GM12878 (cell line): ENCODE data around the gene CRYGN. TPM values are rescaled to one million over a fixed set of nuclear protein-coding genes. Genes with fewer than 3 reads are reported as not detected.

Experiments
- ATAC-seq: fragments of 200-7000 bp; cut with Tn5 transposase; 3 replicates; pipeline ENCODE4 v1.9.1; 2020; ENCODE audit warnings: mild to moderate bottlenecking, moderate library complexity
- BruUV-seq: library from RNA; stranded (reverse); fragments of 400-500 nt; replicated peaks from 2 replicates; lab custom pipeline; 2021; lab: Mats Ljungman, UMichigan
- CTCF ChIA-PET: fragments of 300-600 bp; sonication (Branson Sonifier 250); formaldehyde crosslinking; extraction: SDS; loops from one replicate; lab custom pipeline; 2021; ENCODE audit warnings: inconsistent platforms; lab: Yijun Ruan, JAX
- POLR2A ChIA-PET: fragments of 350-600 bp; formaldehyde crosslinking; extraction: SDS; loops from one replicate; lab custom pipeline; 2021; ENCODE audit warnings: inconsistent platforms; lab: Charles Lee
- RAD21 ChIA-PET: fragments of 300-600 bp; sonication (Branson Sonifier 250); formaldehyde crosslinking; loops from one replicate; lab custom pipeline; 2023; ENCODE audit warnings: antibody characterized with exemption; ENCODE audit not compliant: unreplicated experiment; lab: Charles Lee
- SMC1A ChIA-PET: fragments of 300-600 bp; sonication (Branson Sonifier 250); formaldehyde crosslinking; loops from one replicate; lab custom pipeline; 2023; ENCODE audit not compliant: unreplicated experiment, uncharacterized antibody; lab: Charles Lee
- DNase-seq: peaks from one replicate; pipeline ENCODE4 v3.0.0-alpha.2; 2011; ENCODE audit warnings: low read depth, low spot score
- FAIRE-seq: peaks from 3 replicates; lab custom pipeline; 2011; peaks lifted over from hg19 to GRCh38; lab: Jason Lieb, UNC
- H2AFZ ChIP-seq: 2 replicates; pipeline ENCODE4 v1.6.0; 2011; ENCODE audit warnings: low read depth, low read length, control low read depth; ENCODE audit not compliant: control insufficient read depth
- H3K27ac ChIP-seq: 2 replicates; pipeline ENCODE4 v1.5.1; 2011; ENCODE audit warnings: control low read depth; ENCODE audit not compliant: control insufficient read depth, insufficient read depth
- H3K27me3 ChIP-seq, 2 experiments: replicated peaks in 1 of 2; 2 replicates each; pipeline versions ENCODE4 v1.6.0 to v1.6.1; 2011; ENCODE audit warnings: low read length in 1 of 2; ENCODE audit not compliant: control insufficient read depth in 2 of 2, insufficient read depth in 2 of 2
- H3K36me3 ChIP-seq, 2 experiments: 2 replicates each; pipeline ENCODE4 v1.5.1; 2011; ENCODE audit warnings: low read length in 1 of 2; ENCODE audit not compliant: control insufficient read depth in 2 of 2, insufficient read depth in 2 of 2
- H3K4me1 ChIP-seq: 2 replicates; pipeline ENCODE4 v1.6.1; 2011; ENCODE audit warnings: mild to moderate bottlenecking, low read length, moderate library complexity, mixed read lengths; ENCODE audit not compliant: control insufficient read depth, insufficient read depth
- H3K4me2 ChIP-seq: 2 replicates; pipeline ENCODE4 v1.6.0; 2011; ENCODE audit warnings: control low read depth; ENCODE audit not compliant: control insufficient read depth, insufficient read depth
- H3K4me3 ChIP-seq: fragments of 200-600 bp; sonication (generic); 2 replicates; pipeline ENCODE4 v1.5.1; 2016
- H3K79me2 ChIP-seq: 2 replicates; pipeline ENCODE4 v1.6.0; 2011; ENCODE audit warnings: low read length; ENCODE audit not compliant: control insufficient read depth, insufficient read depth
- H3K9ac ChIP-seq: 2 replicates; pipeline ENCODE4 v1.8.0; 2011; ENCODE audit warnings: low read length, control low read depth, mixed read lengths; ENCODE audit not compliant: control insufficient read depth, insufficient read depth
- H3K9me3 ChIP-seq: replicated peaks from 3 replicates; pipeline ENCODE4 v1.5.1; 2011; ENCODE audit warnings: mild to moderate bottlenecking, low read length; ENCODE audit not compliant: control insufficient read depth, insufficient read depth
- H4K20me1 ChIP-seq: 2 replicates; pipeline ENCODE4 v1.6.0; 2011; ENCODE audit not compliant: control insufficient read depth, insufficient read depth
- ATF2 ChIP-seq: IDR thresholded peaks from 2 replicates; pipeline ENCODE4 v1.6.1; 2012; ENCODE audit warnings: low read length, inconsistent platforms
- BRCA1 ChIP-seq: IDR thresholded peaks from 2 replicates; pipeline ENCODE4 v1.6.1; 2011; ENCODE audit warnings: low read depth, low read length, improper control_type of control experiment
- FOS ChIP-seq: IDR thresholded peaks from 3 replicates; pipeline ENCODE4 v1.6.1; 2011; ENCODE audit warnings: borderline replicate concordance; ENCODE audit not compliant: insufficient read length; ENCODE audit errors: extremely low read depth
- HCFC1 ChIP-seq: fragments of 150-350 bp; IDR thresholded peaks from 2 replicates; pipeline ENCODE4 v1.6.1; 2014; ENCODE audit warnings: low read length
- KAT2A ChIP-seq: conservative IDR thresholded peaks from 2 replicates; pipeline ENCODE4 v1.6.1; 2011; ENCODE audit warnings: low read depth, low read length; ENCODE audit not compliant: control insufficient read depth
- MLLT1 ChIP-seq: fragments of 450-650 bp; IDR thresholded peaks from 2 replicates; pipeline ENCODE4 v1.6.1; 2016; ENCODE audit warnings: mild to moderate bottlenecking
- NFXL1 ChIP-seq: fragments of 450-650 bp; IDR thresholded peaks from 2 replicates; pipeline ENCODE4 v1.6.1; 2017; ENCODE audit warnings: antibody characterized with exemption, mild to moderate bottlenecking, borderline replicate concordance
- POLR2A ChIP-seq: IDR thresholded peaks from 2 replicates; pipeline ENCODE4 v1.6.1; 2011; ENCODE audit warnings: low read depth, mild to moderate bottlenecking, low read length
- POLR2AphosphoS2 ChIP-seq: IDR thresholded peaks from 2 replicates; pipeline ENCODE4 v1.6.1; 2011; ENCODE audit warnings: low read depth, mild to moderate bottlenecking, low read length, improper control_type of control experiment, moderate library complexity
- POLR2AphosphoS5 ChIP-seq: IDR thresholded peaks from 2 replicates; pipeline ENCODE4 v1.6.1; 2011; ENCODE audit warnings: mild to moderate bottlenecking, low read length, inconsistent platforms
- RB1 ChIP-seq: fragments of 450-650 bp; formaldehyde crosslinking; IDR thresholded peaks from 2 replicates; pipeline ENCODE4 v1.6.1; 2017; ENCODE audit warnings: mild to moderate bottlenecking, borderline replicate concordance
- RCOR1 ChIP-seq: conservative IDR thresholded peaks from 2 replicates; pipeline ENCODE4 v1.6.1; 2012; ENCODE audit warnings: low read depth, low read length, improper control_type of control experiment
- STAT3 ChIP-seq: IDR thresholded peaks from 2 replicates; pipeline ENCODE4 v1.6.1; 2011; ENCODE audit warnings: low read depth, low read length, improper control_type of control experiment
- ZNF274 ChIP-seq: IDR thresholded peaks from one replicate; pipeline ENCODE4 v1.8.0; 2011; ENCODE audit not compliant: insufficient read length, insufficient read depth
- WGBS: methylation state at CpG from one replicate; pipeline ENCODE4 v1.1.6; 2016; ENCODE audit warnings: low lambda C conversion rate; ENCODE audit not compliant: insufficient replicate concordance, insufficient coverage; ENCODE audit errors: missing lambda C conversion rate; 5-methylcytosine and 5-hydroxymethylcytosine counted together
- in situ Hi-C: fragments of 300-500 bp; cut with MboI; formaldehyde crosslinking; loops from 9 replicates; pipeline ENCODE4 v1.14.3; 2018; ENCODE audit warnings: mixed read lengths
- intact Hi-C: fragments of 100-400 bp; cut with micrococcal nuclease; formaldehyde crosslinking; loops from one replicate; pipeline ENCODE4 v1.14.2; 2022; ENCODE audit not compliant: unreplicated experiment
- polyA plus RNA-seq, 11 experiments: library from polyadenylated mRNA; depleted of rRNA in 4 of 11; unstranded in 6 of 11; stranded (reverse) in 5 of 11; fragments of >200 nt; fragmentation: Nextera tagmentation in 4 of 11; fragmentation: Illumina TruSeq in 1 of 11; extraction: Ambion mirVana in 4 of 11; extraction: Trizol in 1 of 11; gene quantifications; 1 replicate in 1 of 11; 2 replicates in 10 of 11; pipeline versions ENCODE4 v1.2.1 to v1.2.3, GENCODE V29; 2011 to 2016; ENCODE audit warnings: inconsistent platforms in 2 of 11, missing spikeins in 2 of 11, low read depth in 1 of 11
- total RNA-seq, 4 experiments: library from RNA; depleted of rRNA in 3 of 4; stranded (reverse); fragments of >200 nt in 3 of 4; fragmentation: Illumina TruSeq in 1 of 4; extraction: Trizol in 1 of 4; gene quantifications; 2 replicates each; pipeline versions ENCODE4 v1.2.1 to v1.2.3, GENCODE V29; 2013 to 2021
- TF ChIP-seq, protein P1 (sequence below): IDR thresholded peaks from 2 replicates; pipeline ENCODE4 v1.6.1; 2011; ENCODE audit warnings: mild to moderate bottlenecking, low read depth, low read length, moderate library complexity; ENCODE audit not compliant: insufficient replicate concordance
- TF ChIP-seq, protein P2 (sequence below): fragments of 450-650 bp; IDR thresholded peaks from 2 replicates; pipeline ENCODE4 v1.6.1; 2017; ENCODE audit warnings: low read depth, mild to moderate bottlenecking, moderate library complexity

CRYGN gene
- total and polyA plus RNA-seq, 10 of the 15 experiments (the other 5 are each of a cell fraction or from before 2014, with no cell fraction given) = not detected

- Histone ChIP-seq H3K4me2 (no peak overlapping the region), H4K20me1 (no peaks in the 10 kb centered on the region), H3K9me3 (no peaks in the 10 kb centered on the region; the same call in 2 of the 3 replicates), H3K4me1 (no peaks in the 10 kb centered on the region), H3K36me3 (no peaks in the 10 kb centered on the region), H3K27me3 (no peaks in the 10 kb centered on the region; a peak in 1 of 4 replicates), H3K27ac (no peak overlapping the region), H3K4me3 (no peak overlapping the region), H3K9ac (no peak overlapping the region), H3K79me2 (no peaks in the 10 kb centered on the region), H2AFZ (no peak overlapping the region)
- TF ChIP-seq NFXL1 (no peak), KAT2A (no peak), HCFC1 (no peak), ZNF274 (no peak), POLR2A (no peak), STAT3 (no peak), POLR2AphosphoS5 (no peak), RB1 (no peak), FOS (no peak), ATF2 (no peak), POLR2AphosphoS2 (no peak), MLLT1 (no peak), RCOR1 (no peak), BRCA1 (no peak)
- TF ChIP-seq, protein P1, sequence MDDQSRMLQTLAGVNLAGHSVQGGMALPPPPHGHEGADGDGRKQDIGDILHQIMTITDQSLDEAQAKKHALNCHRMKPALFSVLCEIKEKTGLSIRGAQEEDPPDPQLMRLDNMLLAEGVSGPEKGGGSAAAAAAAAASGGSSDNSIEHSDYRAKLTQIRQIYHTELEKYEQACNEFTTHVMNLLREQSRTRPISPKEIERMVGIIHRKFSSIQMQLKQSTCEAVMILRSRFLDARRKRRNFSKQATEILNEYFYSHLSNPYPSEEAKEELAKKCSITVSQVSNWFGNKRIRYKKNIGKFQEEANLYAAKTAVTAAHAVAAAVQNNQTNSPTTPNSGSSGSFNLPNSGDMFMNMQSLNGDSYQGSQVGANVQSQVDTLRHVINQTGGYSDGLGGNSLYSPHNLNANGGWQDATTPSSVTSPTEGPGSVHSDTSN = no peak
- TF ChIP-seq, protein P2, sequence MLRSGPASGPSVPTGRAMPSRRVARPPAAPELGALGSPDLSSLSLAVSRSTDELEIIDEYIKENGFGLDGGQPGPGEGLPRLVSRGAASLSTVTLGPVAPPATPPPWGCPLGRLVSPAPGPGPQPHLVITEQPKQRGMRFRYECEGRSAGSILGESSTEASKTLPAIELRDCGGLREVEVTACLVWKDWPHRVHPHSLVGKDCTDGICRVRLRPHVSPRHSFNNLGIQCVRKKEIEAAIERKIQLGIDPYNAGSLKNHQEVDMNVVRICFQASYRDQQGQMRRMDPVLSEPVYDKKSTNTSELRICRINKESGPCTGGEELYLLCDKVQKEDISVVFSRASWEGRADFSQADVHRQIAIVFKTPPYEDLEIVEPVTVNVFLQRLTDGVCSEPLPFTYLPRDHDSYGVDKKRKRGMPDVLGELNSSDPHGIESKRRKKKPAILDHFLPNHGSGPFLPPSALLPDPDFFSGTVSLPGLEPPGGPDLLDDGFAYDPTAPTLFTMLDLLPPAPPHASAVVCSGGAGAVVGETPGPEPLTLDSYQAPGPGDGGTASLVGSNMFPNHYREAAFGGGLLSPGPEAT = no peak
- BruUV-seq = no TSS peak
- ChIA-PET SMC1A (interaction anchor here (1.0 kb wide), 1 partner anchor 365 kb away, joined by 3 read pairs; no protein-coding TSS in a partner anchor), CTCF (no interaction called here), POLR2A (no interaction called here), RAD21 (no interaction called here)
- 57% methylated on average over 31 of the region's 31 CpGs for WGBS
- DNase-seq (no peak), FAIRE-seq (no peak), ATAC-seq (no peak)
- intact Hi-C loops = no loop called here
- in situ Hi-C loops = no loop called here
These were observed 46.6 kb downstream of the CRYGN start for GRCh38 chr7:151393031-151393977.
